Gastrocnemius medialis (tissue), 4 donors: ENCODE measurements around the gene MYH9. TPM values are rescaled to one million over a fixed set of nuclear protein-coding genes. Genes with fewer than 3 reads are reported as not detected.

ENCODE experiments used
- ATAC-seq, 2 donors: fragments of 150-250 bp; one replicate each; pipeline ENCODE4 v1.9.1; 2016
- DNase-seq, 2 donors: peaks; one replicate each; pipeline ENCODE4 v3.0.0-alpha.2; 2019
- H3K27ac ChIP-seq, 4 donors: fragments of 200-600 bp; sonication (generic); 1 replicate in 1 of 4; 2 replicates in 3 of 4; pipeline ENCODE4 v1.5.1; 2016 to 2018; ENCODE audit warnings: mild to moderate bottlenecking in 2 of 4, moderate library complexity in 1 of 4
- H3K27me3 ChIP-seq, 3 donors: fragments of 200-600 bp; sonication (generic) in 2 of 3; 1 replicate in 1 of 3; 2 replicates in 2 of 3; pipeline versions ENCODE4 v1.5.1 to v1.6.0; 2016 to 2019; ENCODE audit warnings: mild to moderate bottlenecking in 1 of 3, moderate library complexity in 1 of 3
- H3K36me3 ChIP-seq, 2 donors: fragments of 200-600 bp; sonication (generic) in 1 of 2; one replicate each; pipeline ENCODE4 v1.5.1; 2017 to 2018
- H3K4me1 ChIP-seq, 2 donors: fragments of 200-600 bp; sonication (generic) in 1 of 2; one replicate each; pipeline ENCODE4 v1.5.1; 2016 to 2017; ENCODE audit warnings: mild to moderate bottlenecking in 2 of 2
- H3K4me3 ChIP-seq, 4 donors: fragments of 200-600 bp; sonication (generic) in 3 of 4; 1 replicate in 1 of 4; 2 replicates in 3 of 4; pipeline ENCODE4 v1.5.1; 2016 to 2019; ENCODE audit warnings: mild to moderate bottlenecking in 2 of 4
- H3K9me3 ChIP-seq, 3 donors: fragments of 200-600 bp; sonication (generic) in 2 of 3; 1 replicate in 1 of 3; 2 replicates in 2 of 3; pipeline ENCODE4 v1.5.1; 2016 to 2019
- POLR2A ChIP-seq, 2 donors: fragments of 450-650 bp; IDR thresholded peaks; one replicate each; pipeline ENCODE4 v1.6.1; 2017; ENCODE audit warnings: antibody characterized with exemption in 2 of 2, mild to moderate bottlenecking in 2 of 2, moderate library complexity in 2 of 2
- in situ Hi-C, 4 donors: fragments of 200-750 bp; cut with MboI; loops; one replicate each; pipeline versions ENCODE4 v1.15.0 to v1.8.0; 2017; ENCODE audit warnings: low sequenced_read_pairs in 4 of 4
- intact Hi-C: fragments of 100-400 bp; cut with DNase I; formaldehyde crosslinking; loops from one replicate; pipeline ENCODE4 v1.15.1; 2023; ENCODE audit warnings: low total_unique reads
- total RNA-seq, 4 donors: library from RNA; depleted of rRNA; stranded (reverse); fragments of >200 nt; gene quantifications; one replicate each; pipeline versions ENCODE4 v1.1.0 to v1.2.3, GENCODE V29; 2016
- TF ChIP-seq, protein P1 (sequence below), 5 experiments: fragments of 450-650 bp in 3 of 5; fragments of 200-600 bp in 2 of 5; sonication (generic) in 2 of 5; IDR thresholded peaks in 4 of 5; conservative IDR thresholded peaks in 1 of 5; 1 replicate in 4 of 5; 2 replicates in 1 of 5; pipeline ENCODE4 v1.5.1; 2016 to 2019; ENCODE audit warnings: antibody characterized with exemption in 5 of 5, mild to moderate bottlenecking in 3 of 5, moderate library complexity in 3 of 5

Gene MYH9
- total RNA-seq, 4 donors from 2014 or later, result 38.9 to 115 (median 104) TPM

DNA sequence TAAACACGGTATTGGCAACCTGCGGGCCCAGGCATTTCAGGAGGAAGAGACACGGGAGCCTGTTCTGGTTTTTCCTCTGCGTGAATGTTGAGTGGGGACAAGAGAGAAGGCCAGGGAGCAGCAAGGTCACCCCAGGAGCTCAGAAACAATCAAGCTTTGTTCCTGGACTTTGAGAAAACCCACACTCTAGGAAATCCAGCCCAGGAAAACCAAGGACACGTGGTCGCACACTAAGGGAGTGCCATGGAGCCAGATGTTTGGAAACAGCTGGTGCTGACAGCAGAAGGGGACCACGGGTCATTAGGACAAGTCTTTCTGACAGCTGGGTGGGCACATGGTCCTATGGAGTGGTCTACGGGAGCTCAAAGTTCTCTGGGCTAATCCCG lies 44.1 kb downstream of the MYH9 start:
- Histone ChIP-seq H3K36me3 (peaks cover 0 to 74% of the 10 kb centered on the region in 2 donors), H3K9me3 (no peaks in the 10 kb centered on the region), H3K27me3 (no peaks in the 10 kb centered on the region), H3K4me1 (peaks cover 22 to 35% of the 10 kb centered on the region in 2 donors), H3K27ac (peak overlapping the region; percentile 68 to 84 (median 83)), H3K4me3 (no peak overlapping the region)
- ATAC-seq (peak in 1 of 2 donors; percentile 23), DNase-seq (no peak)
- in situ Hi-C loops, result no loop called here
- TF ChIP-seq POLR2A (IDR thresholded peaks at IDR 0.05), result no peak
- TF ChIP-seq, protein P1, sequence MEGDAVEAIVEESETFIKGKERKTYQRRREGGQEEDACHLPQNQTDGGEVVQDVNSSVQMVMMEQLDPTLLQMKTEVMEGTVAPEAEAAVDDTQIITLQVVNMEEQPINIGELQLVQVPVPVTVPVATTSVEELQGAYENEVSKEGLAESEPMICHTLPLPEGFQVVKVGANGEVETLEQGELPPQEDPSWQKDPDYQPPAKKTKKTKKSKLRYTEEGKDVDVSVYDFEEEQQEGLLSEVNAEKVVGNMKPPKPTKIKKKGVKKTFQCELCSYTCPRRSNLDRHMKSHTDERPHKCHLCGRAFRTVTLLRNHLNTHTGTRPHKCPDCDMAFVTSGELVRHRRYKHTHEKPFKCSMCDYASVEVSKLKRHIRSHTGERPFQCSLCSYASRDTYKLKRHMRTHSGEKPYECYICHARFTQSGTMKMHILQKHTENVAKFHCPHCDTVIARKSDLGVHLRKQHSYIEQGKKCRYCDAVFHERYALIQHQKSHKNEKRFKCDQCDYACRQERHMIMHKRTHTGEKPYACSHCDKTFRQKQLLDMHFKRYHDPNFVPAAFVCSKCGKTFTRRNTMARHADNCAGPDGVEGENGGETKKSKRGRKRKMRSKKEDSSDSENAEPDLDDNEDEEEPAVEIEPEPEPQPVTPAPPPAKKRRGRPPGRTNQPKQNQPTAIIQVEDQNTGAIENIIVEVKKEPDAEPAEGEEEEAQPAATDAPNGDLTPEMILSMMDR (IDR thresholded peaks at IDR 0.05 in 4 of 5, conservative IDR thresholded peaks at IDR 0.05 in 1 of 5), result no peak
- intact Hi-C loops, result no loop called here

DNA sequence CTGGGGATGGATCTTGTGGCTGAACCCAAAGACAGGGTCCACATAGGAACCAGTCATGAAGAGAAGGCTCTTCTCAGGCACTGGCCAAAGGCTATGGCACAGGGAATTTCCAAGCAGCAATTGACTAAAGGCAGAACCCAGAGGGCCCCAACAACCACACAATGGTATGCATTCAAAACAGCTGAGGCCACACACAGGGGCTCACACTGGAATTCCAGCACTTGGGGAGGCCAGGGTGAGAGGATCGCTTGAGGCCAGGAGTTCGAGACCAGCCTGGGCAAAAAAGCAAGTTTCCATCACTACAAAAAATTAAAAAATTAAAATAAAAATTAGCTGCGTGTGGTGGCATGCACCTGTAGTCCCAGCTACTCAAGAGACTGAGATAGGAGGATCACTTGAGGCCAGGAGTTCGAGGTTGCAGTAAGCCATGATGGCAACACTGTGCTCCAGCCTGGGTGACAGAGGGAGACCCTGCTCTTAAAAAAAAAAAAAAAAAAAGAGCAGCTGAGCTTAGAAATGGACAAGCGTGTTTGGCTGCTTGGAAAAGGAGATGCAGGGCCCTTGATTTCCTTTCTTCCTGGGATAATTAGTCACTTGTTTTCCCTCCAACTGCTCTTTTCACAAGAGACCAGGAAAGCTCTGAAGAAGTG lies 44.6 kb downstream of the MYH9 start:
- Histone ChIP-seq H3K4me3 (no peak overlapping the region), H3K4me1 (peaks cover 24 to 37% of the 10 kb centered on the region in 2 donors), H3K9me3 (no peaks in the 10 kb centered on the region), H3K27me3 (no peaks in the 10 kb centered on the region), H3K36me3 (peaks cover 0 to 71% of the 10 kb centered on the region in 2 donors), H3K27ac (peak overlapping the region; percentile 68 to 84 (median 83))
- ATAC-seq, result no peak
- no peak for TF ChIP-seq POLR2A (IDR thresholded peaks at IDR 0.05)
- TF ChIP-seq, protein P1 (IDR thresholded peaks at IDR 0.05 in 4 of 5, conservative IDR thresholded peaks at IDR 0.05 in 1 of 5), result no peak
- DNase-seq, result no peak
- intact Hi-C loops (no loop called here), in situ Hi-C loops (no loop called here)

DNA sequence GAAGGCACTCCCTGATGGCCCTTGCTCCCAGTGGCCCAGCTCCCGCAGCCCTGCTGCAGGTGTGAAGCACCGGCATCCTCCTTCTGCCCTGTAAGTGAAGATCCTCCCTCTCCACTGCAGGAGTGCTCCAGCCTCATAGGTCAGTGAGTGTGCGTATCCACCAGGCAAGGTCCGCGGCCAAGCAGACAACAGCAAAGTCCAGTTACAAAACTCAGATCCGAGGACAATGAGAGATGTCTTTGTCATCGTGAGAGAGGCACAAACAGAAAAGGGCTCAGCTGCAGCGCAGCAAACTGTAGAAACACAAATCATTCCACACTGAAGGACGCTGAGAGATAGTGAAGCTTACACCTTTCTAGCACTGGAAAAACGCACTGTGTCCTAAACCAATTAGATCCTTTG lies 46.1 kb downstream of the MYH9 start:
- DNase-seq (no peak), ATAC-seq (no peak)
- H3K4me3 ChIP-seq, result no peak overlapping the region
- TF ChIP-seq POLR2A (IDR thresholded peaks at IDR 0.05), result no peak
- TF ChIP-seq, protein P1 (IDR thresholded peaks at IDR 0.05 in 4 of 5, conservative IDR thresholded peaks at IDR 0.05 in 1 of 5), result no peak
- H3K27me3 ChIP-seq, result no peaks in the 10 kb centered on the region
- H3K27ac ChIP-seq, result peak overlapping the region; percentile 56 to 84 (median 83)
- intact Hi-C loops, result no loop called here
- H3K9me3 ChIP-seq, result no peaks in the 10 kb centered on the region
- H3K36me3 ChIP-seq, result peaks cover 0 to 74% of the 10 kb centered on the region in 2 donors
- peaks cover 34 to 41% of the 10 kb centered on the region in 2 donors for H3K4me1 ChIP-seq
- in situ Hi-C loops, result no loop called here

DNA sequence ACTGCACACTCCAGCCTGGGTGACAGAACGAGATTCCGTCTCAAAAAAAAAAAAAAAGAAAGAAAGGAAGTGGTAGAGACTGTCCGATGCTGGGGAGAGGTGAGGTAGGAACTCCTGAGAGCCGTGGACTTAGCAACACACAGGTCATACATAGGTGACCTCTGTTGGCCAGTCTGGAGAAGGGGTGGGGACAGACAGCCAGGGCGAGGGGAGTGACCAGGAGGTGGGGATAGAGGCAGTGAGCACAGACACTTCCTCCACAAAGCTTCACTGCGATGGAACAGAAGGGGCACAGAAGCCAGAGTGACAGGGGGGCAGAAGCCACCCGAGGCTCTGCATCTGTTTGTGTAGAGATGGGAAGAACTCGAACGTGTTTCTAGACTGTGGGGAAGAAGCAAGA lies 47.1 kb downstream of the MYH9 start:
- DNase-seq, result no peak
- Histone ChIP-seq H3K4me3 (no peak overlapping the region), H3K4me1 (peaks cover 45 to 47% of the 10 kb centered on the region in 2 donors), H3K27me3 (no peaks in the 10 kb centered on the region), H3K27ac (peak overlapping the region; percentile 56 to 84 (median 83)), H3K9me3 (no peaks in the 10 kb centered on the region), H3K36me3 (peaks cover 0 to 76% of the 10 kb centered on the region in 2 donors)
- ATAC-seq, result no peak
- TF ChIP-seq, protein P1 (IDR thresholded peaks at IDR 0.05 in 4 of 5, conservative IDR thresholded peaks at IDR 0.05 in 1 of 5), result no peak
- no peak for TF ChIP-seq POLR2A (IDR thresholded peaks at IDR 0.05)
- intact Hi-C loops, result no loop called here
- in situ Hi-C loops, result no loop called here
